Prostate gland (tissue), 2 donors: ENCODE results near the gene LIN28A. TPM values are rescaled to one million over a fixed set of nuclear protein-coding genes. Genes with fewer than 3 reads are reported as not detected.

Source experiments
- DNase-seq: peaks from one replicate; pipeline ENCODE4 v3.0.0-alpha.2; 2019; ENCODE audit warnings: low spot score
- H3K27ac ChIP-seq, 2 donors: fragments of 200-600 bp; sonication (generic); 2 replicates each; pipeline ENCODE4 v1.5.1; 2017 to 2019
- H3K27me3 ChIP-seq: fragments of 200-600 bp; sonication (generic); replicated peaks from 2 replicates; pipeline ENCODE4 v1.5.1; 2019; ENCODE audit not compliant: insufficient read depth
- H3K36me3 ChIP-seq, 2 donors: fragments of 200-600 bp; sonication (generic); 1 replicate in 1 of 2; 2 replicates in 1 of 2; pipeline versions ENCODE4 v1.5.1 to v1.8.1; 2017 to 2019
- H3K4me1 ChIP-seq: fragments of 200-600 bp; sonication (generic); replicated peaks from 2 replicates; pipeline ENCODE4 v1.5.1; 2019
- H3K4me3 ChIP-seq, 2 donors: fragments of 200-600 bp; sonication (generic); 2 replicates each; pipeline ENCODE4 v1.5.1; 2017 to 2019
- H3K9me3 ChIP-seq: fragments of 200-600 bp; sonication (generic); 2 replicates; pipeline ENCODE4 v1.5.1; 2017
- POLR2A ChIP-seq: fragments of 450-650 bp; IDR thresholded peaks from one replicate; pipeline ENCODE4 v1.6.1; 2016; ENCODE audit warnings: antibody characterized with exemption, mild to moderate bottlenecking
- POLR2AphosphoS5 ChIP-seq: sonication (generic); formaldehyde crosslinking; IDR thresholded peaks from one replicate; pipeline ENCODE4 v1.6.1; 2017; ENCODE audit warnings: antibody characterized with exemption
- WGBS: methylation state at CpG from one replicate; pipeline ENCODE4 v1.1.5; 2018; 5-methylcytosine and 5-hydroxymethylcytosine counted together
- intact Hi-C: fragments of 100-400 bp; cut with DNase I; formaldehyde crosslinking; loops from one replicate; pipeline ENCODE4 v1.14.2; 2022
- total RNA-seq, 2 donors: library from RNA; depleted of rRNA; stranded (reverse); fragments of >200 nt; gene quantifications; one replicate each; pipeline ENCODE4 v1.1.0, GENCODE V29; 2016
- TF ChIP-seq, protein P1 (sequence below), 4 experiments: fragments of 200-600 bp in 2 of 4; fragments of 450-650 bp in 2 of 4; sonication (generic) in 2 of 4; IDR thresholded peaks; 1 replicate in 3 of 4; 2 replicates in 1 of 4; pipeline ENCODE4 v1.5.1; 2016 to 2019; ENCODE audit warnings: antibody characterized with exemption in 4 of 4, mild to moderate bottlenecking in 2 of 4, moderate library complexity in 2 of 4

LIN28A gene
- total RNA-seq, 2 donors from 2014 or later: 0.17 TPM; not detected in 1

DNA sequence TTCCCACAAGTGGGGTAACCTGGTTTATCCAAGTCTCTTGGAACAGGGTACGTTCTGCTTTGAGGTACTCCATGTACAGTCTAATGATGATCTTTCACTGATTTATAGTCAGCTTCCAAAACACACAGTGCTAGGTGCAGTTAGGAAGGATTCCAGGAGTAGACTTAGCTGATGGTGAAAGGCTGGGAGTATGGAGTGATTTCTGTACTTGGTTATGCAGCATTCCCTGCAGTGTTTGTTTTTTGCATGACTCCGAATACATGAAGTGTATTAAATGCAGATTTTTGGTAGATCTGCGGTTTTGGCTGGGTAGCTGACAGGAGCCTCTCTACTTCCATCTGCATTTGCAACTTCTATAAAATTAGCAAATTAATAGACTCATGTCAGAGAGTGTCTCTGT, 65.4 kb downstream of the LIN28A start:
- no peak for DNase-seq
- Histone ChIP-seq H3K27me3 (no peaks in the 10 kb centered on the region), H3K4me3 (no peak overlapping the region), H3K27ac (no peak overlapping the region), H3K4me1 (no peaks in the 10 kb centered on the region), H3K9me3 (no peaks in the 10 kb centered on the region), H3K36me3 (peaks cover 5 to 6% of the 10 kb centered on the region in 2 donors)
- WGBS: 68% methylated on average over 3 of the region's 3 CpGs
- TF ChIP-seq, protein P1, sequence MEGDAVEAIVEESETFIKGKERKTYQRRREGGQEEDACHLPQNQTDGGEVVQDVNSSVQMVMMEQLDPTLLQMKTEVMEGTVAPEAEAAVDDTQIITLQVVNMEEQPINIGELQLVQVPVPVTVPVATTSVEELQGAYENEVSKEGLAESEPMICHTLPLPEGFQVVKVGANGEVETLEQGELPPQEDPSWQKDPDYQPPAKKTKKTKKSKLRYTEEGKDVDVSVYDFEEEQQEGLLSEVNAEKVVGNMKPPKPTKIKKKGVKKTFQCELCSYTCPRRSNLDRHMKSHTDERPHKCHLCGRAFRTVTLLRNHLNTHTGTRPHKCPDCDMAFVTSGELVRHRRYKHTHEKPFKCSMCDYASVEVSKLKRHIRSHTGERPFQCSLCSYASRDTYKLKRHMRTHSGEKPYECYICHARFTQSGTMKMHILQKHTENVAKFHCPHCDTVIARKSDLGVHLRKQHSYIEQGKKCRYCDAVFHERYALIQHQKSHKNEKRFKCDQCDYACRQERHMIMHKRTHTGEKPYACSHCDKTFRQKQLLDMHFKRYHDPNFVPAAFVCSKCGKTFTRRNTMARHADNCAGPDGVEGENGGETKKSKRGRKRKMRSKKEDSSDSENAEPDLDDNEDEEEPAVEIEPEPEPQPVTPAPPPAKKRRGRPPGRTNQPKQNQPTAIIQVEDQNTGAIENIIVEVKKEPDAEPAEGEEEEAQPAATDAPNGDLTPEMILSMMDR (IDR thresholded peaks at IDR 0.05): no peak
- no peak for TF ChIP-seq POLR2A
- no peak for TF ChIP-seq POLR2AphosphoS5
- intact Hi-C loops: no loop called here

DNA sequence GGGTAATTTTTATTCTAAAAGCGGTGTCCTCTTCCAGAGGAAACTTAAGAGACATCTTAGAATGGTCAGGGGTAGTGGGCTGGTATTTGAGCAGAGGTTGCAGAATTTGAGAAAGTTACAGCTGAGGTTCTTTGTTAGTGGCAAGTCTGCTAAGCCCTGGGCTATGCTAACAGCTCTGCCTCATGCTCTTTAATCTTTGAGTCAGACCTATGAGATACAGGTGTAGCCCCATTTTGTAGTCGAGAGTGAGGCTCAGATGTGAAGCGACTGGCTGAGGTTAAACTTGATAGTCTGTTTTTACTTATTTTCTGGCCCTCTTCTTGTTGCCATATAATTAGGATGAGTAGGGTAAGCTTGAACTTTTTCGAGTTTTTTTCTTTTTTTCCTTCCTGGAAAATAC, 66.3 kb downstream of the LIN28A start:
- no peak overlapping the region for H3K27ac ChIP-seq
- no peaks in the 10 kb centered on the region for H3K27me3 ChIP-seq
- 83% methylated on average over 4 of the region's 4 CpGs for WGBS
- H3K36me3 ChIP-seq: peaks cover 5 to 6% of the 10 kb centered on the region in 2 donors
- H3K9me3 ChIP-seq: no peaks in the 10 kb centered on the region
- H3K4me1 ChIP-seq: no peaks in the 10 kb centered on the region
- intact Hi-C loops: no loop called here
- no peak overlapping the region for H3K4me3 ChIP-seq
- TF ChIP-seq, protein P1 (IDR thresholded peaks at IDR 0.05): no peak
- TF ChIP-seq POLR2A: no peak
- TF ChIP-seq POLR2AphosphoS5: no peak
- no peak for DNase-seq

DNA sequence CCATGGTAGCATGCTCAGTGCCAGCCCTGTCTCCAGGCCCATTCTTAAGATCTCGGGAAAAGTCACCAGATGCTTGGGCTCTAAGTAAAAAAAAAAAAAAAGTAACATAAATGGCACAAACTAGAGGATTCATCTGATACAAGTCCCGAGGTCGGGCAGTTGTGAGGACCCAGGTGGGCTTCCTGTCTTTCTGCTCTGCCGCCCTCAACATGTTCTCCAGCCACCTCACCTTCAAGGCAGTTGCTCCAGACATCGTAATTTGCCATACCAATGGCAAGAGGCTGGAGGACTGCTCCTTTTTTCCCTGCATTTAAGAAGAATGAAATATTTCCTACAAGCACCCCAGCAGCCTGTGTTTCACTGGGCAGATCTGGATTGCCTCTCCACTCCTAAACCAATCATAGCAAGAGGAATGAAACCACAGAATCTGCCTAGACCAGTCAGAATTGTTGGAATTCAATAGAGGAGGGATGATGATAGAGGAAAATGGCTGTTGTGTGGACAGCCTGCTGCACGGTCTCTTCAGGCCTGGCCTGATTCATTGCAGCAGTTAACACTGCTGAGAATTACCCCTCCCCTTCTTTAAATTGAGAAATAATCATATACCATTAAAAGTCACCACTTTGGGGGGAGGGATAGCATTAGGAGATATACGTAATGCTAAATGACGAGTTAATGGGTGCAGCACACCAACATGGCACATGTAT, 67.0 kb downstream of the LIN28A start:
- no peak overlapping the region for H3K4me3 ChIP-seq
- no peaks in the 10 kb centered on the region for H3K27me3 ChIP-seq
- 81% methylated on average over 8 of the region's 8 CpGs for WGBS
- H3K27ac ChIP-seq: no peak overlapping the region
- no peak for DNase-seq
- H3K4me1 ChIP-seq: no peaks in the 10 kb centered on the region
- H3K36me3 ChIP-seq: peaks cover 5 to 6% of the 10 kb centered on the region in 2 donors
- TF ChIP-seq POLR2A: no peak
- no peak for TF ChIP-seq POLR2AphosphoS5
- TF ChIP-seq, protein P1 (IDR thresholded peaks at IDR 0.05): no peak
- H3K9me3 ChIP-seq: no peaks in the 10 kb centered on the region
- intact Hi-C loops: no loop called here

DNA sequence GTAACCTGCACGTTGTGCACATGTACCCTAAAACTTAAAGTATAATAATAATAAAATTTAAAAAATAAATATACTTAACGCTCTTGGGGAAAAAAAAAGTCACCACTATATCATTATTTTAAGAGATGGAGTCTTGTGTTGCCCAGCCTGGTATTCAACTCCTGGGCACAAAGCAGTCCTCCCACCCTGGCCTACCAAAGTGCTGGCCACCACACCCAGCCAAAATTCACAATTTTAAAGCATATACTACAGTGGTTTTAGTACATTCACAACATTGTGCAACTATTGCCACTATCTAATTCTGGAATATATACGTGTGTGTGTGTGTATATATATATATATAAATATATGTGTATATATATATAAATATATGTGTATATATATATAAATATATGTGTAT, 67.5 kb downstream of the LIN28A start:
- WGBS: 78% methylated on average over 3 of the region's 3 CpGs
- H3K27me3 ChIP-seq: no peaks in the 10 kb centered on the region
- no peak overlapping the region for H3K27ac ChIP-seq
- intact Hi-C loops: no loop called here
- no peaks in the 10 kb centered on the region for H3K9me3 ChIP-seq
- TF ChIP-seq, protein P1 (IDR thresholded peaks at IDR 0.05): no peak
- TF ChIP-seq POLR2A (no peak), POLR2AphosphoS5 (no peak)
- no peak overlapping the region for H3K4me3 ChIP-seq
- peaks cover 5 to 6% of the 10 kb centered on the region in 2 donors for H3K36me3 ChIP-seq
- DNase-seq: no peak
- H3K4me1 ChIP-seq: no peaks in the 10 kb centered on the region

DNA sequence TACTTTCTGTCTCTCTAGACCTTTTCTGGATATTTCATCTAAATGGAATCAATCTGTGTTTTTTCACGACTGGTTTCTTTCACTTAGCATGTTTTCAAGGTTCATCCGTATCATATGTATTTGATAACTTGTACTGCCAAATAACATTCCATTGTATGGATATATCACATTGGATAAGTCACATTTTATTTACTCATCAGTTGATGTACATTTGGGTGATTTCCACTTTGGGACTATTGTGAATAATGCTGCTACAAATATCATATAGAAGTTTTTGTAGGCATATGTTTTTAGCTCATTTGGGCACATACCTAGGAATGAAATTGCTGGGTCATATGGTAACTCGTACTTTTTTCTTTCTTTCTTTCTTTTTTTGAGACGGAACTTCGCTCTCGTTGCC, 68.4 kb downstream of the LIN28A start:
- TF ChIP-seq POLR2AphosphoS5: no peak
- TF ChIP-seq POLR2A: no peak
- TF ChIP-seq, protein P1 (IDR thresholded peaks at IDR 0.05): no peak
- Histone ChIP-seq H3K36me3 (peaks cover 5 to 6% of the 10 kb centered on the region in 2 donors), H3K4me3 (no peak overlapping the region), H3K9me3 (no peaks in the 10 kb centered on the region), H3K27ac (no peak overlapping the region), H3K27me3 (no peaks in the 10 kb centered on the region), H3K4me1 (no peaks in the 10 kb centered on the region)
- WGBS: 91% methylated on average over 6 of the region's 6 CpGs
- DNase-seq: no peak
- intact Hi-C loops: no loop called here
